ENCODE data around the gene PRKCZ.

Gene PRKCZ

GRCh38 chr1:2049225-2049717, 940 bp upstream of the PRKCZ start:
- in situ Hi-C loops (cut with HindIII; ENCODE audit: low sequenced_read_pairs) = no loop called here
- H3K4me3 ChIP-seq (ENCODE audit: low read depth, low read length) = no peak overlapping the region
- no peak for DNase-seq (ENCODE audit: low read depth, low spot score)
- TF ChIP-seq, protein P1, sequence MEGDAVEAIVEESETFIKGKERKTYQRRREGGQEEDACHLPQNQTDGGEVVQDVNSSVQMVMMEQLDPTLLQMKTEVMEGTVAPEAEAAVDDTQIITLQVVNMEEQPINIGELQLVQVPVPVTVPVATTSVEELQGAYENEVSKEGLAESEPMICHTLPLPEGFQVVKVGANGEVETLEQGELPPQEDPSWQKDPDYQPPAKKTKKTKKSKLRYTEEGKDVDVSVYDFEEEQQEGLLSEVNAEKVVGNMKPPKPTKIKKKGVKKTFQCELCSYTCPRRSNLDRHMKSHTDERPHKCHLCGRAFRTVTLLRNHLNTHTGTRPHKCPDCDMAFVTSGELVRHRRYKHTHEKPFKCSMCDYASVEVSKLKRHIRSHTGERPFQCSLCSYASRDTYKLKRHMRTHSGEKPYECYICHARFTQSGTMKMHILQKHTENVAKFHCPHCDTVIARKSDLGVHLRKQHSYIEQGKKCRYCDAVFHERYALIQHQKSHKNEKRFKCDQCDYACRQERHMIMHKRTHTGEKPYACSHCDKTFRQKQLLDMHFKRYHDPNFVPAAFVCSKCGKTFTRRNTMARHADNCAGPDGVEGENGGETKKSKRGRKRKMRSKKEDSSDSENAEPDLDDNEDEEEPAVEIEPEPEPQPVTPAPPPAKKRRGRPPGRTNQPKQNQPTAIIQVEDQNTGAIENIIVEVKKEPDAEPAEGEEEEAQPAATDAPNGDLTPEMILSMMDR (IDR thresholded peaks at IDR 0.05; ENCODE audit: low read depth, low read length) = no peak

DNA sequence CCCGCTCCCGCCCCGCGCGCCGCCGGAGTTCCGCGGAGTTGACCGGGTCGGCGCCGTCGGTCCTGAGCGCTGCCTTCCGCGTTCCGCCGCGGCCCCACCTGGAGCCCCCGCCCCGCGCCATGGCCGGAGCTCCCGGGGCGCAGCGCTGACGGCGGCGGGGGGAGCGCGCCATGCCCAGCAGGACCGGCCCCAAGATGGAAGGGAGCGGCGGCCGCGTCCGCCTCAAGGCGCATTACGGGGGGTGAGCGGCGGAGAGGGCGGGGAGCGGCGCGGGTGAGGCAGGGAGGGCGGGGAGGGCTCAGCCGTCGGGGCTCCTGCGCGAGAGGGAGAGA, 216 bp downstream of the PRKCZ start:
- H3K4me3 ChIP-seq (ENCODE audit: low read depth, low read length) = no peak overlapping the region
- no peak for DNase-seq (ENCODE audit: low read depth, low spot score)
- TF ChIP-seq, protein P1 (IDR thresholded peaks at IDR 0.05; ENCODE audit: low read depth, low read length) = no peak
- in situ Hi-C loops (cut with HindIII; ENCODE audit: low sequenced_read_pairs) = no loop called here

GRCh38 chr1:2050793-2051682, 827 bp downstream of the PRKCZ start:
- no peak overlapping the region for H3K4me3 ChIP-seq (ENCODE audit: low read depth, low read length)
- DNase-seq (ENCODE audit: low read depth, low spot score) = no peak
- in situ Hi-C loops (cut with HindIII; ENCODE audit: low sequenced_read_pairs) = no loop called here
- TF ChIP-seq, protein P1 (IDR thresholded peaks at IDR 0.05; ENCODE audit: low read depth, low read length) = no peak

GRCh38 chr1:2052054-2052679, 2.0 kb downstream of the PRKCZ start:
- TF ChIP-seq, protein P1 (IDR thresholded peaks at IDR 0.05; ENCODE audit: low read depth, low read length) = no peak
- in situ Hi-C loops (cut with HindIII; ENCODE audit: low sequenced_read_pairs) = no loop called here
- no peak for DNase-seq (ENCODE audit: low read depth, low spot score)
- H3K4me3 ChIP-seq (ENCODE audit: low read depth, low read length) = no peak overlapping the region

GRCh38 chr1:2052756-2053155, 2.5 kb downstream of the PRKCZ start:
- no peak overlapping the region for H3K4me3 ChIP-seq (ENCODE audit: low read depth, low read length)
- in situ Hi-C loops (cut with HindIII; ENCODE audit: low sequenced_read_pairs) = no loop called here
- TF ChIP-seq, protein P1 (IDR thresholded peaks at IDR 0.05; ENCODE audit: low read depth, low read length) = no peak
- DNase-seq (ENCODE audit: low read depth, low spot score) = no peak

- H3K4me3 ChIP-seq (ENCODE audit: low read depth, low read length) = no peak overlapping the region
- TF ChIP-seq, protein P1 (IDR thresholded peaks at IDR 0.05; ENCODE audit: low read depth, low read length) = no peak
- in situ Hi-C loops (cut with HindIII; ENCODE audit: low sequenced_read_pairs) = no loop called here
- DNase-seq (ENCODE audit: low read depth, low spot score) = no peak
These were observed 3.0 kb downstream of the PRKCZ start for GRCh38 chr1:2053217-2053616.

Measured in astrocyte of the spinal cord (primary cell).